GM12878 (cell line): ENCODE results near the gene STT3B. TPM values are rescaled to one million over a fixed set of nuclear protein-coding genes. Genes with fewer than 3 reads are reported as not detected.

Experiments used
- ATAC-seq: fragments of 200-7000 bp; cut with Tn5 transposase; 3 replicates; pipeline ENCODE4 v1.9.1; 2020; ENCODE audit warnings: mild to moderate bottlenecking, moderate library complexity
- BruUV-seq: library from RNA; stranded (reverse); fragments of 400-500 nt; replicated peaks from 2 replicates; lab custom pipeline; 2021; lab: Mats Ljungman, UMichigan
- CTCF ChIA-PET: fragments of 300-600 bp; sonication (Branson Sonifier 250); formaldehyde crosslinking; extraction: SDS; loops from one replicate; lab custom pipeline; 2021; ENCODE audit warnings: inconsistent platforms; lab: Yijun Ruan, JAX
- POLR2A ChIA-PET: fragments of 350-600 bp; formaldehyde crosslinking; extraction: SDS; loops from one replicate; lab custom pipeline; 2021; ENCODE audit warnings: inconsistent platforms; lab: Charles Lee
- RAD21 ChIA-PET: fragments of 300-600 bp; sonication (Branson Sonifier 250); formaldehyde crosslinking; loops from one replicate; lab custom pipeline; 2023; ENCODE audit warnings: antibody characterized with exemption; ENCODE audit not compliant: unreplicated experiment; lab: Charles Lee
- SMC1A ChIA-PET: fragments of 300-600 bp; sonication (Branson Sonifier 250); formaldehyde crosslinking; loops from one replicate; lab custom pipeline; 2023; ENCODE audit not compliant: unreplicated experiment, uncharacterized antibody; lab: Charles Lee
- DNase-seq: peaks from one replicate; pipeline ENCODE4 v3.0.0-alpha.2; 2011; ENCODE audit warnings: low read depth, low spot score
- FAIRE-seq: peaks from 3 replicates; lab custom pipeline; 2011; peaks lifted over from hg19 to GRCh38; lab: Jason Lieb, UNC
- H2AFZ ChIP-seq: 2 replicates; pipeline ENCODE4 v1.6.0; 2011; ENCODE audit warnings: low read depth, low read length, control low read depth; ENCODE audit not compliant: control insufficient read depth
- H3K27ac ChIP-seq: 2 replicates; pipeline ENCODE4 v1.5.1; 2011; ENCODE audit warnings: control low read depth; ENCODE audit not compliant: control insufficient read depth, insufficient read depth
- H3K27me3 ChIP-seq, 2 experiments: replicated peaks in 1 of 2; 2 replicates each; pipeline versions ENCODE4 v1.6.0 to v1.6.1; 2011; ENCODE audit warnings: low read length in 1 of 2; ENCODE audit not compliant: control insufficient read depth in 2 of 2, insufficient read depth in 2 of 2
- H3K36me3 ChIP-seq, 2 experiments: 2 replicates each; pipeline ENCODE4 v1.5.1; 2011; ENCODE audit warnings: low read length in 1 of 2; ENCODE audit not compliant: control insufficient read depth in 2 of 2, insufficient read depth in 2 of 2
- H3K4me1 ChIP-seq: 2 replicates; pipeline ENCODE4 v1.6.1; 2011; ENCODE audit warnings: mild to moderate bottlenecking, low read length, moderate library complexity, mixed read lengths; ENCODE audit not compliant: control insufficient read depth, insufficient read depth
- H3K4me2 ChIP-seq: 2 replicates; pipeline ENCODE4 v1.6.0; 2011; ENCODE audit warnings: control low read depth; ENCODE audit not compliant: control insufficient read depth, insufficient read depth
- H3K4me3 ChIP-seq: fragments of 200-600 bp; sonication (generic); 2 replicates; pipeline ENCODE4 v1.5.1; 2016
- H3K79me2 ChIP-seq: 2 replicates; pipeline ENCODE4 v1.6.0; 2011; ENCODE audit warnings: low read length; ENCODE audit not compliant: control insufficient read depth, insufficient read depth
- H3K9ac ChIP-seq: 2 replicates; pipeline ENCODE4 v1.8.0; 2011; ENCODE audit warnings: low read length, control low read depth, mixed read lengths; ENCODE audit not compliant: control insufficient read depth, insufficient read depth
- H3K9me3 ChIP-seq: replicated peaks from 3 replicates; pipeline ENCODE4 v1.5.1; 2011; ENCODE audit warnings: mild to moderate bottlenecking, low read length; ENCODE audit not compliant: control insufficient read depth, insufficient read depth
- H4K20me1 ChIP-seq: 2 replicates; pipeline ENCODE4 v1.6.0; 2011; ENCODE audit not compliant: control insufficient read depth, insufficient read depth
- CHD4 ChIP-seq: fragments of 200-600 bp; sonication (generic); IDR thresholded peaks from 2 replicates; pipeline ENCODE4 v1.6.1; 2016; ENCODE audit warnings: mild to moderate bottlenecking
- ESRRA ChIP-seq: IDR thresholded peaks from 2 replicates; pipeline ENCODE4 v1.6.1; 2012; ENCODE audit warnings: mild to moderate bottlenecking, low read length, improper control_type of control experiment
- MYB ChIP-seq: fragments of 150-350 bp; IDR thresholded peaks from 2 replicates; pipeline ENCODE4 v1.6.1; 2014; ENCODE audit warnings: mild to moderate bottlenecking, low read depth, low read length, borderline replicate concordance
- NR2C2 ChIP-seq: IDR thresholded peaks from 2 replicates; pipeline ENCODE4 v1.6.1; 2011; ENCODE audit warnings: borderline replicate concordance, low read depth; ENCODE audit not compliant: control insufficient read depth, insufficient read length
- RB1 ChIP-seq: fragments of 450-650 bp; formaldehyde crosslinking; IDR thresholded peaks from 2 replicates; pipeline ENCODE4 v1.6.1; 2017; ENCODE audit warnings: mild to moderate bottlenecking, borderline replicate concordance
- SMAD1 ChIP-seq: fragments of 450-650 bp; IDR thresholded peaks from 2 replicates; pipeline ENCODE4 v1.6.1; 2018; ENCODE audit warnings: mild to moderate bottlenecking, low read depth; ENCODE audit not compliant: partially characterized antibody
- TCF12 ChIP-seq: IDR thresholded peaks from 2 replicates; pipeline ENCODE4 v1.6.1; 2011; ENCODE audit warnings: low read depth, mild to moderate bottlenecking, low read length
- YY1 ChIP-seq: IDR thresholded peaks from 2 replicates; pipeline ENCODE4 v1.6.1; 2011; ENCODE audit warnings: low read depth, mild to moderate bottlenecking, low read length
- ZNF207 ChIP-seq: fragments of 450-650 bp; IDR thresholded peaks from 2 replicates; pipeline ENCODE4 v1.6.1; 2014; ENCODE audit warnings: antibody characterized with exemption, mild to moderate bottlenecking, borderline replicate concordance
- ZNF384 ChIP-seq: IDR thresholded peaks from 2 replicates; pipeline ENCODE4 v1.6.1; 2012; ENCODE audit warnings: low read depth, mild to moderate bottlenecking, low read length, improper control_type of control experiment, borderline replicate concordance
- ZNF622 ChIP-seq: fragments of 450-650 bp; IDR thresholded peaks from 2 replicates; pipeline ENCODE4 v1.6.1; 2017; ENCODE audit warnings: mild to moderate bottlenecking, inconsistent platforms
- WGBS: methylation state at CpG from one replicate; pipeline ENCODE4 v1.1.6; 2016; ENCODE audit warnings: low lambda C conversion rate; ENCODE audit not compliant: insufficient replicate concordance, insufficient coverage; ENCODE audit errors: missing lambda C conversion rate; 5-methylcytosine and 5-hydroxymethylcytosine counted together
- in situ Hi-C: fragments of 300-500 bp; cut with MboI; formaldehyde crosslinking; loops from 9 replicates; pipeline ENCODE4 v1.14.3; 2018; ENCODE audit warnings: mixed read lengths
- intact Hi-C: fragments of 100-400 bp; cut with micrococcal nuclease; formaldehyde crosslinking; loops from one replicate; pipeline ENCODE4 v1.14.2; 2022; ENCODE audit not compliant: unreplicated experiment
- polyA plus RNA-seq, 11 experiments: library from polyadenylated mRNA; depleted of rRNA in 4 of 11; unstranded in 6 of 11; stranded (reverse) in 5 of 11; fragments of >200 nt; fragmentation: Nextera tagmentation in 4 of 11; fragmentation: Illumina TruSeq in 1 of 11; extraction: Ambion mirVana in 4 of 11; extraction: Trizol in 1 of 11; gene quantifications; 1 replicate in 1 of 11; 2 replicates in 10 of 11; pipeline versions ENCODE4 v1.2.1 to v1.2.3, GENCODE V29; 2011 to 2016; ENCODE audit warnings: inconsistent platforms in 2 of 11, missing spikeins in 2 of 11, low read depth in 1 of 11
- total RNA-seq, 4 experiments: library from RNA; depleted of rRNA in 3 of 4; stranded (reverse); fragments of >200 nt in 3 of 4; fragmentation: Illumina TruSeq in 1 of 4; extraction: Trizol in 1 of 4; gene quantifications; 2 replicates each; pipeline versions ENCODE4 v1.2.1 to v1.2.3, GENCODE V29; 2013 to 2021
- TF ChIP-seq, protein P1 (sequence below): fragments of 450-650 bp; IDR thresholded peaks from 2 replicates; pipeline ENCODE4 v1.6.1; 2018; ENCODE audit warnings: borderline replicate concordance, mild to moderate bottlenecking; ENCODE audit not compliant: partially characterized antibody
- TF ChIP-seq, protein P2 (sequence below): fragments of 450-650 bp; IDR thresholded peaks from 2 replicates; pipeline ENCODE4 v1.6.1; 2017; ENCODE audit warnings: antibody characterized with exemption, mild to moderate bottlenecking, moderate library complexity

The STT3B gene
- total and polyA plus RNA-seq, 10 of the 15 experiments (the other 5 are each of a cell fraction or from before 2014, with no cell fraction given) = 19.9 to 208 (median 79.6) TPM

DNA sequence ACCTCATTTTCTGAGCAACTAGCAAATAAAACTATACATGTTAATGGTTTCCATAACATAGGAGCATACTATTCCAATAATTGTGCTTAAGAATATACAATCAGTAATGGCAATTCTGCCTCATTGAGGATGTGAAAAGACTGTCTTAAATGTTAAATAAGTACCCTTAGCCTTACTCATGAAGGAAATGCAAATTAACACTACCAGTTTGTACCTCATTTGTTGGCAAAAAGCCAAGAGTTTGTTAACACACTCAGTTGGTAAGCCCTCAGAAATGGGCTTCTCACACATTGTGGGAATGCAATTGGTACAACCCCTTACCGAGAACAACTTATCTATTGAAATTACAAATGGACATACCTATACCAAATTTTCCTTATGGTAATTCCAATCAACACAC is 9.2 kb upstream of the STT3B start:
- POLR2A ChIA-PET = no interaction called here
- no peak for DNase-seq
- H3K4me2 ChIP-seq = no peak overlapping the region
- H4K20me1 ChIP-seq = no peaks in the 10 kb centered on the region
- no peak overlapping the region for H3K4me3 ChIP-seq
- intact Hi-C loops = no loop called here
- no peaks in the 10 kb centered on the region; the same call in 1 of the 2 replicates for H3K4me1 ChIP-seq
- H3K79me2 ChIP-seq = no peaks in the 10 kb centered on the region
- no peaks in the 10 kb centered on the region for H3K27me3 ChIP-seq
- TF ChIP-seq SMAD1 (peak; percentile 70), ZNF207 (no peak)
- TF ChIP-seq, all 136 proteins: peak for 1
- in situ Hi-C loops = no loop called here
- CTCF ChIA-PET = interaction anchor here (1.2 kb wide), 1 partner anchor 9 kb away, joined by 4 read pairs; the partner anchor contains the start of gene STT3B
- RAD21 ChIA-PET = no interaction called here
- Histone ChIP-seq H3K36me3 (no peaks in the 10 kb centered on the region), H2AFZ (no peak overlapping the region), H3K9me3 (no peaks in the 10 kb centered on the region), H3K9ac (no peak overlapping the region), H3K27ac (no peak overlapping the region)
- SMC1A ChIA-PET = interaction anchor here (1.4 to 2.4 kb wide), 2 partner anchors 8 to 14 kb away, joined by 5 to 11 read pairs; no protein-coding TSS in a partner anchor
- WGBS = 100% methylated on average over 1 of the region's 1 CpG
- FAIRE-seq = no peak
- no TSS peak for BruUV-seq
- no peak for ATAC-seq

GRCh38 chr3:31525532-31525931 is 7.2 kb upstream of the STT3B start:
- H3K9ac ChIP-seq = no peak overlapping the region
- no peaks in the 10 kb centered on the region for H3K36me3 ChIP-seq
- ChIA-PET CTCF (no interaction called here), SMC1A (interaction anchor here (0.8 to 1.1 kb wide), 3 partner anchors 10 to 136 kb away, joined by 3 to 4 read pairs (median 3); no protein-coding TSS in a partner anchor), POLR2A (interaction anchor here (0.5 kb wide), 1 partner anchor 312 kb away, joined by 7 read pairs; no protein-coding TSS in a partner anchor), RAD21 (interaction anchor here (0.6 to 1.0 kb wide), 2 partner anchors 28 to 109 kb away, joined by 3 read pairs; no protein-coding TSS in a partner anchor)
- H3K4me3 ChIP-seq = no peak overlapping the region
- peaks cover 2% of the 10 kb centered on the region for H3K79me2 ChIP-seq
- no peak for FAIRE-seq
- in situ Hi-C loops (no loop called here), intact Hi-C loops (no loop called here)
- no peak overlapping the region for H2AFZ ChIP-seq
- H3K4me2 ChIP-seq = no peak overlapping the region
- no peaks in the 10 kb centered on the region for H4K20me1 ChIP-seq
- H3K27ac ChIP-seq = no peak overlapping the region
- ATAC-seq = no peak
- BruUV-seq = no TSS peak
- H3K27me3 ChIP-seq = no peaks in the 10 kb centered on the region
- no peaks in the 10 kb centered on the region for H3K9me3 ChIP-seq
- H3K4me1 ChIP-seq = peaks cover 2% of the 10 kb centered on the region; the same call in 1 of the 2 replicates
- DNase-seq = no peak
- TF ChIP-seq, protein P1, sequence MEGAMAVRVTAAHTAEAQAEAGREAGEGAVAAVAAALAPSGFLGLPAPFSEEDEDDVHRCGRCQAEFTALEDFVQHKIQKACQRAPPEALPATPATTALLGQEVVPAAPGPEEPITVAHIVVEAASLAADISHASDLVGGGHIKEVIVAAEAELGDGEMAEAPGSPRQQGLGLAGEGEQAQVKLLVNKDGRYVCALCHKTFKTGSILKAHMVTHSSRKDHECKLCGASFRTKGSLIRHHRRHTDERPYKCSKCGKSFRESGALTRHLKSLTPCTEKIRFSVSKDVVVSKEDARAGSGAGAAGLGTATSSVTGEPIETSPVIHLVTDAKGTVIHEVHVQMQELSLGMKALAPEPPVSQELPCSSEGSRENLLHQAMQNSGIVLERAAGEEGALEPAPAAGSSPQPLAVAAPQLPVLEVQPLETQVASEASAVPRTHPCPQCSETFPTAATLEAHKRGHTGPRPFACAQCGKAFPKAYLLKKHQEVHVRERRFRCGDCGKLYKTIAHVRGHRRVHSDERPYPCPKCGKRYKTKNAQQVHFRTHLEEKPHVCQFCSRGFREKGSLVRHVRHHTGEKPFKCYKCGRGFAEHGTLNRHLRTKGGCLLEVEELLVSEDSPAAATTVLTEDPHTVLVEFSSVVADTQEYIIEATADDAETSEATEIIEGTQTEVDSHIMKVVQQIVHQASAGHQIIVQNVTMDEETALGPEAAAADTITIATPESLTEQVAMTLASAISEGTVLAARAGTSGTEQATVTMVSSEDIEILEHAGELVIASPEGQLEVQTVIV = no peak
- TF ChIP-seq CHD4 (no peak), TCF12 (no peak), RB1 (no peak), ZNF384 (no peak), MYB (no peak), YY1 (no peak), NR2C2 (no peak), ESRRA (no peak), ZNF622 (no peak)
- TF ChIP-seq, protein P2, sequence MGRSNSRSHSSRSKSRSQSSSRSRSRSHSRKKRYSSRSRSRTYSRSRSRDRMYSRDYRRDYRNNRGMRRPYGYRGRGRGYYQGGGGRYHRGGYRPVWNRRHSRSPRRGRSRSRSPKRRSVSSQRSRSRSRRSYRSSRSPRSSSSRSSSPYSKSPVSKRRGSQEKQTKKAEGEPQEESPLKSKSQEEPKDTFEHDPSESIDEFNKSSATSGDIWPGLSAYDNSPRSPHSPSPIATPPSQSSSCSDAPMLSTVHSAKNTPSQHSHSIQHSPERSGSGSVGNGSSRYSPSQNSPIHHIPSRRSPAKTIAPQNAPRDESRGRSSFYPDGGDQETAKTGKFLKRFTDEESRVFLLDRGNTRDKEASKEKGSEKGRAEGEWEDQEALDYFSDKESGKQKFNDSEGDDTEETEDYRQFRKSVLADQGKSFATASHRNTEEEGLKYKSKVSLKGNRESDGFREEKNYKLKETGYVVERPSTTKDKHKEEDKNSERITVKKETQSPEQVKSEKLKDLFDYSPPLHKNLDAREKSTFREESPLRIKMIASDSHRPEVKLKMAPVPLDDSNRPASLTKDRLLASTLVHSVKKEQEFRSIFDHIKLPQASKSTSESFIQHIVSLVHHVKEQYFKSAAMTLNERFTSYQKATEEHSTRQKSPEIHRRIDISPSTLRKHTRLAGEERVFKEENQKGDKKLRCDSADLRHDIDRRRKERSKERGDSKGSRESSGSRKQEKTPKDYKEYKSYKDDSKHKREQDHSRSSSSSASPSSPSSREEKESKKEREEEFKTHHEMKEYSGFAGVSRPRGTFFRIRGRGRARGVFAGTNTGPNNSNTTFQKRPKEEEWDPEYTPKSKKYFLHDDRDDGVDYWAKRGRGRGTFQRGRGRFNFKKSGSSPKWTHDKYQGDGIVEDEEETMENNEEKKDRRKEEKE = no peak
